Keratinocyte (primary cell): ENCODE data around the gene MXRA8. TPM values are rescaled to one million over a fixed set of nuclear protein-coding genes. Genes with fewer than 3 reads are reported as not detected.

ENCODE experiments used
- DNase-seq: peaks from one replicate; pipeline ENCODE4 v3.0.0-alpha.2; 2011; ENCODE audit warnings: low read depth, missing footprints, low spot score
- FAIRE-seq: peaks from 2 replicates; lab custom pipeline; 2011; peaks lifted over from hg19 to GRCh38; lab: Jason Lieb, UNC
- H2AFZ ChIP-seq: 2 replicates; pipeline ENCODE4 v1.6.0; 2012; ENCODE audit warnings: low read length, control low read depth, inconsistent platforms; ENCODE audit not compliant: control insufficient read depth
- H3K27ac ChIP-seq: 2 replicates; pipeline ENCODE4 v1.5.1; 2011; ENCODE audit warnings: low read length; ENCODE audit not compliant: control insufficient read depth, insufficient read depth
- H3K27me3 ChIP-seq: 3 replicates; pipeline ENCODE4 v1.6.0; 2011; ENCODE audit warnings: low read length; ENCODE audit not compliant: control insufficient read depth, insufficient read depth; ENCODE audit errors: extremely low read depth
- H3K36me3 ChIP-seq, 2 experiments: 2 replicates in 1 of 2; 3 replicates in 1 of 2; pipeline ENCODE4 v1.5.1; 2011; ENCODE audit warnings: low read length in 2 of 2, mild to moderate bottlenecking in 1 of 2; ENCODE audit not compliant: control insufficient read depth in 2 of 2, insufficient read depth in 2 of 2; ENCODE audit errors: extremely low read depth in 1 of 2
- H3K4me1 ChIP-seq: 3 replicates; pipeline ENCODE4 v1.5.1; 2011; ENCODE audit warnings: low read length; ENCODE audit not compliant: control insufficient read depth, insufficient read depth; ENCODE audit errors: extremely low read depth
- H3K4me2 ChIP-seq: 3 replicates; pipeline ENCODE4 v1.6.0; 2011; ENCODE audit warnings: low read depth, low read length; ENCODE audit not compliant: control insufficient read depth, insufficient read depth; ENCODE audit errors: extremely low read depth
- H3K4me3 ChIP-seq, 3 experiments: fragments of 200-600 bp in 1 of 3; sonication (generic) in 1 of 3; 2 replicates in 2 of 3; 3 replicates in 1 of 3; pipeline ENCODE4 v1.5.1; 2011 to 2016; ENCODE audit warnings: low read length in 3 of 3, mild to moderate bottlenecking in 3 of 3, control low read depth in 2 of 3, inconsistent platforms in 1 of 3, low read depth in 1 of 3, mixed read lengths in 1 of 3, mixed run types in 1 of 3, moderate library complexity in 1 of 3; ENCODE audit not compliant: control insufficient read depth in 2 of 3, insufficient read depth in 2 of 3; ENCODE audit errors: extremely low read depth in 1 of 3
- H3K79me2 ChIP-seq: 2 replicates; pipeline ENCODE4 v1.6.0; 2012; ENCODE audit warnings: low read length; ENCODE audit not compliant: control insufficient read depth, insufficient read depth
- H3K9ac ChIP-seq: 3 replicates; pipeline ENCODE4 v1.6.0; 2011; ENCODE audit warnings: low read length; ENCODE audit not compliant: control insufficient read depth, insufficient read depth; ENCODE audit errors: extremely low read depth
- H3K9me1 ChIP-seq: 3 replicates; pipeline ENCODE4 v1.6.0; 2011; ENCODE audit warnings: low read length; ENCODE audit not compliant: control insufficient read depth, insufficient read depth; ENCODE audit errors: extremely low read depth
- H3K9me3 ChIP-seq: 2 replicates; pipeline ENCODE4 v1.5.1; 2012; ENCODE audit warnings: low read depth, low read length; ENCODE audit not compliant: control insufficient read depth
- H4K20me1 ChIP-seq: 3 replicates; pipeline ENCODE4 v1.6.0; 2011; ENCODE audit warnings: low read length; ENCODE audit not compliant: control insufficient read depth, insufficient read depth; ENCODE audit errors: extremely low read depth
- CTCF ChIP-seq, 3 experiments: IDR thresholded peaks in 1 of 3; conservative IDR thresholded peaks in 1 of 3; optimal IDR thresholded peaks in 1 of 3; 2 replicates in 2 of 3; 3 replicates in 1 of 3; pipeline versions ENCODE3 to v1.5.1; 2011; ENCODE audit warnings: low read length in 3 of 3, mild to moderate bottlenecking in 3 of 3, moderate library complexity in 2 of 3, control low read depth in 1 of 3, inconsistent platforms in 1 of 3; ENCODE audit not compliant: insufficient read depth in 2 of 3; ENCODE audit errors: extremely low read depth in 1 of 3
- EZH2 ChIP-seq: IDR thresholded peaks from one replicate; pipeline ENCODE4 v1.6.1; 2012; ENCODE audit warnings: inconsistent platforms, mild to moderate bottlenecking, low read length, moderate library complexity
- dilution Hi-C: fragments of 300-500 bp; cut with MboI; formaldehyde crosslinking; loops from one replicate; pipeline ENCODE4 v1.7.0; 2020; ENCODE audit warnings: low sequenced_read_pairs; ENCODE audit not compliant: extremely low pct_ligation_motif_present
- polyA plus RNA-seq, 5 experiments: library from polyadenylated mRNA; depleted of rRNA in 3 of 5; stranded (reverse) in 3 of 5; stranded (forward) in 1 of 5; unstranded in 1 of 5; fragments of >200 nt; gene quantifications; 1 replicate in 1 of 5; 2 replicates in 3 of 5; 3 replicates in 1 of 5; pipeline versions ENCODE4 v1.2.1 to v1.2.3, GENCODE V29; 2011 to 2012; ENCODE audit warnings: missing spikeins in 2 of 5, low read depth in 1 of 5, low replicate concordance in 1 of 5

Gene MXRA8
- polyA plus RNA-seq, 1 donor (not counting 4 experiments of a cell fraction or from before 2014, with no cell fraction given) = not detected

GRCh38 chr1:1334835-1335234, 23.5 kb downstream of the MXRA8 start:
- peaks cover 7 to 11% of the 10 kb centered on the region in 2 experiments for H3K36me3 ChIP-seq
- no peak overlapping the region for H3K9ac ChIP-seq
- DNase-seq (no peak), FAIRE-seq (no peak)
- no peak overlapping the region for H3K4me3 ChIP-seq
- H3K9me1 ChIP-seq = no peaks in the 10 kb centered on the region
- H3K79me2 ChIP-seq = no peaks in the 10 kb centered on the region
- no peak overlapping the region for H3K27ac ChIP-seq
- no peak overlapping the region for H3K4me2 ChIP-seq
- dilution Hi-C loops = no loop called here
- peaks cover 11% of the 10 kb centered on the region for H3K27me3 ChIP-seq
- H3K4me1 ChIP-seq = peaks cover 32% of the 10 kb centered on the region
- TF ChIP-seq EZH2 (no peak), CTCF (optimal IDR thresholded peaks at IDR 0.05 in 1 of 3, IDR thresholded peaks at IDR 0.05 in 1 of 3, conservative IDR thresholded peaks at IDR 0.05 in 1 of 3; ENCODE audit: extremely low read depth in 1 of 3, insufficient read depth in 2 of 3, low read length in 3 of 3) (no peak)
- H4K20me1 ChIP-seq = peaks cover 29% of the 10 kb centered on the region
- H2AFZ ChIP-seq = no peak overlapping the region
- peaks cover 3% of the 10 kb centered on the region for H3K9me3 ChIP-seq

DNA sequence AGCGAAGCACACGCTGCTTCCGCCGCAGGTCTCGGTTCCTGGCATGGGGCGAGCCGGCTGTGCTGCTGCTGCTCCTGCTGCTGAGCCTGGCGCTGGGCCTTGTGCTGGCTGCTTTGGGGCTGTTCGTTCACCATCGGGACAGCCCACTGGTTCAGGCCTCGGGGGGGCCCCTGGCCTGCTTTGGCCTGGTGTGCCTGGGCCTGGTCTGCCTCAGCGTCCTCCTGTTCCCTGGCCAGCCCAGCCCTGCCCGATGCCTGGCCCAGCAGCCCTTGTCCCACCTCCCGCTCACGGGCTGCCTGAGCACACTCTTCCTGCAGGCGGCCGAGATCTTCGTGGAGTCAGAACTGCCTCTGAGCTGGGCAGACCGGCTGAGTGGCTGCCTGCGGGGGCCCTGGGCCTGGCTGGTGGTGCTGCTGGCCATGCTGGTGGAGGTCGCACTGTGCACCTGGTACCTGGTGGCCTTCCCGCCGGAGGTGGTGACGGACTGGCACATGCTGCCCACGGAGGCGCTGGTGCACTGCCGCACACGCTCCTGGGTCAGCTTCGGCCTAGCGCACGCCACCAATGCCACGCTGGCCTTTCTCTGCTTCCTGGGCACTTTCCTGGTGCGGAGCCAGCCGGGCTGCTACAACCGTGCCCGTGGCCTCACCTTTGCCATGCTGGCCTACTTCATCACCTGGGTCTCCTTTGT, 24.7 kb downstream of the MXRA8 start:
- dilution Hi-C loops = no loop called here

More for the DNA sequence above, 24.7 kb downstream of the MXRA8 start:
- FAIRE-seq (no peak), DNase-seq (no peak)
- Histone ChIP-seq H4K20me1 (peaks cover 29% of the 10 kb centered on the region), H3K4me2 (no peak overlapping the region), H3K9ac (peak overlapping the region; percentile 25), H3K9me1 (no peaks in the 10 kb centered on the region), H3K4me1 (peaks cover 32% of the 10 kb centered on the region), H3K27ac (no peak overlapping the region), H3K9me3 (peaks cover 4% of the 10 kb centered on the region), H3K36me3 (peaks cover 7 to 11% of the 10 kb centered on the region in 2 experiments), H2AFZ (no peak overlapping the region), H3K4me3 (no peak overlapping the region), H3K79me2 (no peaks in the 10 kb centered on the region), H3K27me3 (peaks cover 11% of the 10 kb centered on the region)
- TF ChIP-seq CTCF (optimal IDR thresholded peaks at IDR 0.05 in 1 of 3, IDR thresholded peaks at IDR 0.05 in 1 of 3, conservative IDR thresholded peaks at IDR 0.05 in 1 of 3; ENCODE audit: extremely low read depth in 1 of 3, insufficient read depth in 2 of 3, low read length in 3 of 3) (no peak), EZH2 (no peak)
